ENCODE results near the gene LIN7C. TPM values are rescaled to one million over a fixed set of nuclear protein-coding genes. Genes with fewer than 3 reads are reported as not detected.
"Not testable (repeated sequence)": the region's sequence is repeated elsewhere in the genome, so short reads cannot be mapped to it uniquely, and the experiment has no call there.

Gene LIN7C
- total RNA-seq, 1 experiment from 2014 or later, result 131 TPM

- TF ChIP-seq EZH2 (IDR thresholded peaks at IDR 0.05; ENCODE audit: borderline replicate concordance, low read depth, low read length, poor library complexity, severe bottlenecking), result no peak
- TF ChIP-seq CTCF (conservative IDR thresholded peaks at IDR 0.05; ENCODE audit: low read depth, low read length), result no peak
- Histone ChIP-seq H3K4me3 (ENCODE audit: low read depth, low read length, poor library complexity, severe bottlenecking) (no peak overlapping the region), H3K9me3 (ENCODE audit: low read depth, low read length, poor library complexity, severe bottlenecking) (no peaks in the 10 kb centered on the region), H3K27me3 (replicated peaks; ENCODE audit: insufficient read depth, low read depth, low read length, poor library complexity) (no peaks in the 10 kb centered on the region), H3K4me1 (ENCODE audit: insufficient read depth, low read length, poor library complexity, severe bottlenecking) (peaks cover 35% of the 10 kb centered on the region), H3K36me3 (ENCODE audit: insufficient read depth, low read length, poor library complexity, severe bottlenecking) (no peaks in the 10 kb centered on the region), H3K27ac (ENCODE audit: low read depth, low read length, poor library complexity, severe bottlenecking) (peak overlapping the region; percentile 0)
- intact Hi-C loops (cut with micrococcal nuclease; ENCODE audit: unreplicated experiment), result no loop called here
- ChIA-PET POLR2A (ENCODE audit: low non-redundant PET) (interaction anchor here (0.6 kb wide), 1 partner anchor 8 kb away, joined by 3 read pairs; no protein-coding TSS in a partner anchor), CTCF (no interaction called here)
- no TSS peak for BruUV-seq (replicated peaks)
- no peak for DNase-seq (ENCODE audit: low spot score)
Observed at GRCh38 chr11:27452147-27452546, 54.4 kb downstream of the LIN7C start.

DNA sequence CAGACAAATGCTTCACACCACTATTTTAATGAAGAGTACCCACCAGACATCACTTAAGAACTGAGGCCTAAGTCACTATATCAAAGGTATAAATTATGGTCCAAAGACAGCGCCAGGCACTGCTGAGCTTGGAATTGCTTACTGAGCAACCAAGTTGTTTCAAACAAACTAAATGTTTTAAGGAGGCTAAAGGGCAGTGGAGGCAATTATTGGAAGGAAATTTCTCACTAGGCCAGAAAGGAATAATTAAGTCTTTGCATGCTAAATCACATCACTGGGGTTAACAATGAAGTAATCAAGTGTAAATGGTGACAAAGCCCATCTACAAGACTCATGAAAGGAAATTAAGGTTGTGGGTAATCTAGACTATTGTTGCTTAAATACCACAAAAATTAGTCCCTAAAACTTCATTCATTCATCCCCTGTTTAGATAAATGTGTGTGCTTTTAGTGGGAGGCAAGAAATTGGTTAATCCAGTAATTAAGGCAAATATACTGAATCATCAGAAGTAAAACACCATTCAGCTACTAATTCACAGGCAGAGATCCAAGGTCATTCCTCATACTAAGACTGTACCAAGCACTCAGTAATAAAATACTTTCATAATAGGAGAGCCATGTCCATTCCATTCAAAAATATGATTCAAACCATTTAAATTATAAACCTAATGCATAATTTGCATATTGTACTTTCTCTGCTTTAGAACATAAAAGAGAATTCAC is 55.2 kb downstream of the LIN7C start:
- no TSS peak for BruUV-seq (replicated peaks)
- ChIA-PET CTCF (no interaction called here), POLR2A (ENCODE audit: low non-redundant PET) (interaction anchor here (0.6 kb wide), 1 partner anchor 9 kb away, joined by 3 read pairs; no protein-coding TSS in a partner anchor)
- Histone ChIP-seq H3K4me3 (ENCODE audit: low read depth, low read length, poor library complexity, severe bottlenecking) (no peak overlapping the region), H3K27ac (ENCODE audit: low read depth, low read length, poor library complexity, severe bottlenecking) (peak overlapping the region; percentile 0), H3K9me3 (ENCODE audit: low read depth, low read length, poor library complexity, severe bottlenecking) (no peaks in the 10 kb centered on the region), H3K4me1 (ENCODE audit: insufficient read depth, low read length, poor library complexity, severe bottlenecking) (peaks cover 28% of the 10 kb centered on the region), H3K36me3 (ENCODE audit: insufficient read depth, low read length, poor library complexity, severe bottlenecking) (no peaks in the 10 kb centered on the region), H3K27me3 (replicated peaks; ENCODE audit: insufficient read depth, low read depth, low read length, poor library complexity) (no peaks in the 10 kb centered on the region)
- DNase-seq (ENCODE audit: low spot score), result peak; percentile 77
- intact Hi-C loops (cut with micrococcal nuclease; ENCODE audit: unreplicated experiment), result no loop called here
- TF ChIP-seq CTCF (conservative IDR thresholded peaks at IDR 0.05; ENCODE audit: low read depth, low read length) (no peak), EZH2 (IDR thresholded peaks at IDR 0.05; ENCODE audit: borderline replicate concordance, low read depth, low read length, poor library complexity, severe bottlenecking) (no peak)

DNA sequence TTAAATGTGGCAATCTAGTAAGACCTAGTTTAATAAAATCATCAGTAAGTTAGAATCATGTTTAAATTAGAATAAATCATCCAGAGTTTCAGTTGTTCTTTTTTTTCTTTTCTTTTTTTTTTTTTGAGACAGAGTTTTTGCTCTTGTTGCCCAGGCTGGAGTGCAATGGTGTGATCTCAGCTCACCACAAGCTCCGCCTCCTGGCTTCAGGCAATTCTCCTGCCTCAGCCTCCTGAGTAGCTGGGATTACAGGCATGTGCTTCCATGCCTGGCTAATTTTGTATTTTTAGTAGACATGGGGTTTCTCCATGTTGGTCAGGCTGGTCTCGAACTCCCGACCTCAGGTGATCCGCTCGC is 58.4 kb downstream of the LIN7C start:
- intact Hi-C loops (cut with micrococcal nuclease; ENCODE audit: unreplicated experiment); BruUV-seq (replicated peaks); H3K27me3 ChIP-seq (replicated peaks; ENCODE audit: insufficient read depth, low read depth, low read length, poor library complexity); H3K27ac ChIP-seq (ENCODE audit: low read depth, low read length, poor library complexity, severe bottlenecking); H3K4me3 ChIP-seq (ENCODE audit: low read depth, low read length, poor library complexity, severe bottlenecking); POLR2A ChIA-PET (ENCODE audit: low non-redundant PET); H3K36me3 ChIP-seq (ENCODE audit: insufficient read depth, low read length, poor library complexity, severe bottlenecking); DNase-seq (ENCODE audit: low spot score); H3K9me3 ChIP-seq (ENCODE audit: low read depth, low read length, poor library complexity, severe bottlenecking): not testable (repeated sequence)
- peaks cover 40% of the 10 kb centered on the region for H3K4me1 ChIP-seq (ENCODE audit: insufficient read depth, low read length, poor library complexity, severe bottlenecking)
- CTCF ChIA-PET, result interaction anchor here (0.6 kb wide), 1 partner anchor 90 kb away, joined by 4 read pairs; no protein-coding TSS in a partner anchor

Data from A673 (cell line).